Measurements from ENCODE around the gene REXO5.
"Not testable (repeated sequence)": the region's sequence is repeated elsewhere in the genome, so short reads cannot be mapped to it uniquely, and the experiment has no call there.

The REXO5 gene

GRCh38 chr16:20806168-20807050, at the start of gene REXO5, which contains the start of gene ERI2:
REXO5 (plus strand) TSS chr16:20806527; CDS start chr16:20806954, 427 bp downstream.
ERI2 (minus strand) TSS chr16:20806472; CDS start chr16:20806430, 42 bp downstream.
- peak; percentile 89 for DNase-seq

- DNase-seq = no peak
These were observed 46.0 kb upstream of the REXO5 start for GRCh38 chr16:20760346-20760745.

GRCh38 chr16:20761175-20761574, 45.2 kb upstream of the REXO5 start:
- no peak for DNase-seq

- no peak for DNase-seq
These were observed 43.8 kb upstream of the REXO5 start for GRCh38 chr16:20762404-20763123.

- DNase-seq = peak; percentile 91
These were observed 42.7 kb upstream of the REXO5 start, which contains the start of gene ACSM3 for GRCh38 chr16:20763461-20764232. ACSM3 (plus strand) TSS chr16:20764014; CDS start chr16:20770035, 6,021 bp downstream.

- not testable (repeated sequence) for DNase-seq
These were observed 41.9 kb upstream of the REXO5 start for GRCh38 chr16:20764448-20764847.

GRCh38 chr16:20765732-20766131, 40.6 kb upstream of the REXO5 start:
- no peak for DNase-seq

GRCh38 chr16:20766294-20766693, 40.0 kb upstream of the REXO5 start:
- DNase-seq = no peak

GRCh38 chr16:20767577-20767976, 38.8 kb upstream of the REXO5 start:
- DNase-seq = no peak

- no peak for DNase-seq
These were observed 38.2 kb upstream of the REXO5 start for GRCh38 chr16:20768121-20768520.

- DNase-seq = no peak
These were observed 37.5 kb upstream of the REXO5 start for GRCh38 chr16:20768818-20769217.

- no peak for DNase-seq
These were observed 32.6 kb upstream of the REXO5 start for GRCh38 chr16:20773679-20774078.

- DNase-seq = peak; percentile 76
These were observed 31.5 kb upstream of the REXO5 start for GRCh38 chr16:20774703-20775362.

GRCh38 chr16:20781697-20782096, 24.6 kb upstream of the REXO5 start:
- DNase-seq = no peak

- DNase-seq = no peak
These were observed 23.9 kb upstream of the REXO5 start for GRCh38 chr16:20782470-20782869.

- no peak for DNase-seq
These were observed 22.1 kb upstream of the REXO5 start for GRCh38 chr16:20784204-20784603.

GRCh38 chr16:20789130-20789529, 17.2 kb upstream of the REXO5 start:
- DNase-seq = no peak

- no peak for DNase-seq
These were observed 14.3 kb upstream of the REXO5 start for GRCh38 chr16:20791923-20792612.

- no peak for DNase-seq
These were observed 8.0 kb upstream of the REXO5 start for GRCh38 chr16:20798364-20798763.

- peak; percentile 48 for DNase-seq
These were observed 6.7 kb upstream of the REXO5 start for GRCh38 chr16:20799599-20799998.

GRCh38 chr16:20801278-20801677, 5.0 kb upstream of the REXO5 start:
- no peak for DNase-seq

GRCh38 chr16:20803192-20803560, 3.2 kb upstream of the REXO5 start:
- DNase-seq = no peak

All from RPMI8226 (cell line).